Progenitor cell of endocrine pancreas (in vitro differentiated cells): ENCODE results near the gene SERAC1. TPM values are rescaled to one million over a fixed set of nuclear protein-coding genes. Genes with fewer than 3 reads are reported as not detected.

Experiments used
- DNase-seq: peaks from one replicate; pipeline ENCODE4 v3.0.0; 2021; ENCODE audit warnings: low spot score; ENCODE audit not compliant: unreplicated experiment
- H3K27ac Mint-ChIP-seq: 2 replicates; pipeline ENCODE4 v1.8.0; 2021; ENCODE audit warnings: mild to moderate bottlenecking, moderate library complexity, mixed read lengths
- H3K27me3 Mint-ChIP-seq: 2 replicates; pipeline ENCODE4 v1.8.0; 2021; ENCODE audit warnings: mixed read lengths
- H3K36me3 Mint-ChIP-seq: 2 replicates; pipeline ENCODE4 v1.8.0; 2022; ENCODE audit warnings: mixed read lengths; ENCODE audit not compliant: insufficient read depth
- H3K4me1 Mint-ChIP-seq: 2 replicates; pipeline ENCODE4 v1.8.0; 2021; ENCODE audit warnings: low read depth, mixed read lengths
- H3K4me3 Mint-ChIP-seq: 2 replicates; pipeline ENCODE4 v1.8.0; 2021; ENCODE audit warnings: low read depth, mild to moderate bottlenecking, moderate library complexity, mixed read lengths
- H3K9me3 Mint-ChIP-seq: 2 replicates; pipeline ENCODE4 v1.8.0; 2021; ENCODE audit warnings: low read depth, mixed read lengths
- total RNA-seq: library from RNA; stranded (reverse); gene quantifications from 2 replicates; pipeline ENCODE4 v1.2.1, GENCODE V29; 2021
- TF ChIP-seq, protein P1 (sequence below): fragments of 200-600 bp; sonication (generic); IDR thresholded peaks from one replicate; pipeline ENCODE4 v1.5.0; 2021; ENCODE audit warnings: antibody characterized with exemption, mild to moderate bottlenecking; ENCODE audit not compliant: unreplicated experiment

SERAC1 gene
- total RNA-seq, 1 donor from 2014 or later = 20.0 TPM

DNA sequence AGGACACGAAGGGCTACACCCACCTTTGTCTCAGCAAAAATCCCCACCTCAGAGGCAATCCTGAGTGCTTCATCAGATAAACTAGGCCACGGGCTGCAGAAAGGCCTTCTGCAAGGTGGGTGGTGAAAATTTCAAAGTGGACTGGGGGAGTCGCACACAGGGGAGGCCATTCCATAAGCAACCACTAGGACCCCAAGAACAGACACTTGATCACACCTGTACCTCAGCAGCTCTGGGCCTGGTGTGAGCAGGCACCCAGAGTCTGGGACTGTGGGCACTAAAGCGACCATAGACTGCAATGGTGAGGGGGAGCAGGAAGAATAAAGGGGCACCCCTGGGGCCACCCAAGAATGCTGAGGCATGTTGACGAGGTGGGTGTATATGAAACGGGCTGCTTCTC is 52.6 kb downstream of the SERAC1 start:
- H3K27ac Mint-ChIP-seq = no peak overlapping the region
- H3K4me3 Mint-ChIP-seq = no peak overlapping the region
- H3K27me3 Mint-ChIP-seq = no peaks in the 10 kb centered on the region
- no peaks in the 10 kb centered on the region for H3K9me3 Mint-ChIP-seq
- DNase-seq = no peak
- H3K36me3 Mint-ChIP-seq = peaks cover 29% of the 10 kb centered on the region
- H3K4me1 Mint-ChIP-seq = peaks cover 6% of the 10 kb centered on the region
- TF ChIP-seq, protein P1, sequence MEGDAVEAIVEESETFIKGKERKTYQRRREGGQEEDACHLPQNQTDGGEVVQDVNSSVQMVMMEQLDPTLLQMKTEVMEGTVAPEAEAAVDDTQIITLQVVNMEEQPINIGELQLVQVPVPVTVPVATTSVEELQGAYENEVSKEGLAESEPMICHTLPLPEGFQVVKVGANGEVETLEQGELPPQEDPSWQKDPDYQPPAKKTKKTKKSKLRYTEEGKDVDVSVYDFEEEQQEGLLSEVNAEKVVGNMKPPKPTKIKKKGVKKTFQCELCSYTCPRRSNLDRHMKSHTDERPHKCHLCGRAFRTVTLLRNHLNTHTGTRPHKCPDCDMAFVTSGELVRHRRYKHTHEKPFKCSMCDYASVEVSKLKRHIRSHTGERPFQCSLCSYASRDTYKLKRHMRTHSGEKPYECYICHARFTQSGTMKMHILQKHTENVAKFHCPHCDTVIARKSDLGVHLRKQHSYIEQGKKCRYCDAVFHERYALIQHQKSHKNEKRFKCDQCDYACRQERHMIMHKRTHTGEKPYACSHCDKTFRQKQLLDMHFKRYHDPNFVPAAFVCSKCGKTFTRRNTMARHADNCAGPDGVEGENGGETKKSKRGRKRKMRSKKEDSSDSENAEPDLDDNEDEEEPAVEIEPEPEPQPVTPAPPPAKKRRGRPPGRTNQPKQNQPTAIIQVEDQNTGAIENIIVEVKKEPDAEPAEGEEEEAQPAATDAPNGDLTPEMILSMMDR = no peak

DNA sequence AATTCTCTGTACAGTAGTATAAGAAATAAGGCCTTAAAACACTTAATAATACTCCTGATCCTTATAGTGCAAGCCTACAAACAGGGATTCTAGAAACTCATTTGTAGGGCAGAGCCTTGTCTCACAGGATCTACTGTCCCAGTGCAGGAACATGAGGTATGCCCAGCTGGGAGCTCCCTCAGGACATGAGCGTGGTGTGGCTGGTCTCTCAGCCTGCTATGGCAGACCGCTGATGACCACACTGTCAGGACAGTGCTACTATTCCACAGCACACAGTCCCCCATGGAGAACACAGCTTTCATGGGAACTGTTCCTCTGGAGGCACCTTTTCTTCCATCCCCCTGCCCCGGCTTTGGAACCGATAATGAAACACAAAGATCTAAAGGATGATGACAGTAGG is 53.0 kb downstream of the SERAC1 start:
- TF ChIP-seq, protein P1 = no peak
- no peak for DNase-seq
- Mint-ChIP-seq H3K4me1 (peaks cover 6% of the 10 kb centered on the region), H3K36me3 (peaks cover 29% of the 10 kb centered on the region), H3K9me3 (no peaks in the 10 kb centered on the region), H3K27me3 (no peaks in the 10 kb centered on the region), H3K4me3 (no peak overlapping the region), H3K27ac (no peak overlapping the region)

- DNase-seq = no peak
- TF ChIP-seq, protein P1 = no peak
- Mint-ChIP-seq H3K27ac (no peak overlapping the region), H3K27me3 (no peaks in the 10 kb centered on the region), H3K9me3 (no peaks in the 10 kb centered on the region), H3K4me3 (no peak overlapping the region), H3K4me1 (peaks cover 4% of the 10 kb centered on the region), H3K36me3 (peaks cover 37% of the 10 kb centered on the region)
Measured at GRCh38 chr6:158113802-158114201, 54.3 kb downstream of the SERAC1 start.

DNA sequence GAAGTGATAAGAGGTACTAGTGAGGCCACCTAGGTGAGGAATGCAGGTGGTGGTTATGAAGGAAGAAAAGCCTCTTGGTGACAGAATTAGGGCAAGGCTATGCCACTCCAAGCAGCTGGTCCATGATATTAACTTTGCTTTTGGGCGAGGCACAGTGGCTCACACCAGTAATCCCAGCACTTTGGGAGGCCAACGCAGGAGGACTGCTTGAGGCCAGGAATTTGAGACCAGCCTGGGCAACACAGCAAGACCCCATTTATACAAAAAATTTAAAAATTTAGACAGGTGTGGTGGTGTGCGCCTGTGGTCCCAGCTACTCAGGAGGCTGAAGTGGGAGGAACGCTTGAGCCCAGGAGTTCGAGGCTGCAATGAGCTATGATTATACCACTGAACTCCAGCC is 56.1 kb downstream of the SERAC1 start:
- Mint-ChIP-seq H3K36me3 (peaks cover 26% of the 10 kb centered on the region), H3K27me3 (no peaks in the 10 kb centered on the region), H3K27ac (no peak overlapping the region), H3K9me3 (no peaks in the 10 kb centered on the region), H3K4me1 (peaks cover 2% of the 10 kb centered on the region), H3K4me3 (no peak overlapping the region)
- DNase-seq = no peak
- TF ChIP-seq, protein P1 = no peak

- H3K4me1 Mint-ChIP-seq = peaks cover 2% of the 10 kb centered on the region
- no peak for DNase-seq
- no peaks in the 10 kb centered on the region for H3K27me3 Mint-ChIP-seq
- TF ChIP-seq, protein P1 = no peak
- H3K9me3 Mint-ChIP-seq = no peaks in the 10 kb centered on the region
- H3K36me3 Mint-ChIP-seq = peaks cover 22% of the 10 kb centered on the region
- H3K27ac Mint-ChIP-seq = no peak overlapping the region
- H3K4me3 Mint-ChIP-seq = no peak overlapping the region
Measured at GRCh38 chr6:158110986-158111385, 57.1 kb downstream of the SERAC1 start.
